ENCODE data around the gene PCBP4.
A peak's percentile ranks its signal among the peaks of the same experiment; 100 is the strongest.

PCBP4 gene

DNA sequence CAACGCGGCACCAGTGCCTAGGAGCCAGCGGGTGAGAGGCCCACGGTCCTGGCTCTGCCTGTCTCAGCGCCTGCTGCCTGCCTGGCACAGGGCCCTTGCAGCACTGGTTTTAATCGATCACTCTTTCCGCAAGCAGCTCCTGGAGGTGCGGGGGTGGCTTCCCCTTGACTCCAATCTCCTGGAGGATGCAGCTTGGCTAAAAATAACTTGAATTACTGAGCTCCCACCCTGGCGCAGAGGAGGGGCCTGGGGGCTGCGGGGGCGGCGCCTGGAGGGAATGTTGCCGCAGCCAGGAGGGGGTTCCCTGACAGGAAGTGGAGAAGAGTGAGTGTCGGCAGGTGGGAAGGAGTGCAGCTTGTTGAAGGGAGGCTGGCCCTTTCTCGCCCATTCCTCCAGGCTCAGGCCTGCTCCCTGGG is 38.3 kb upstream of the PCBP4 start:
- Histone ChIP-seq H3K27me3 (ENCODE audit: control insufficient read depth, insufficient read depth, low read length, poor library complexity, severe bottlenecking) (no peaks in the 10 kb centered on the region), H3K9me3 (ENCODE audit: control insufficient read depth, low read length) (no peaks in the 10 kb centered on the region), H3K27ac (ENCODE audit: insufficient read depth, low read depth, low read length, poor library complexity, severe bottlenecking) (no peak overlapping the region), H3K4me1 (ENCODE audit: control insufficient read depth, insufficient read depth, low read length) (peaks cover 50% of the 10 kb centered on the region), H3K36me3 (ENCODE audit: control insufficient read depth, insufficient read depth, low read length) (no peaks in the 10 kb centered on the region), H3K4me3 (ENCODE audit: insufficient read depth, low read depth, low read length) (no peak overlapping the region)
- WGBS, 2 experiments = 14 to 18% methylated on average over 15 of the region's 15 CpGs

DNA sequence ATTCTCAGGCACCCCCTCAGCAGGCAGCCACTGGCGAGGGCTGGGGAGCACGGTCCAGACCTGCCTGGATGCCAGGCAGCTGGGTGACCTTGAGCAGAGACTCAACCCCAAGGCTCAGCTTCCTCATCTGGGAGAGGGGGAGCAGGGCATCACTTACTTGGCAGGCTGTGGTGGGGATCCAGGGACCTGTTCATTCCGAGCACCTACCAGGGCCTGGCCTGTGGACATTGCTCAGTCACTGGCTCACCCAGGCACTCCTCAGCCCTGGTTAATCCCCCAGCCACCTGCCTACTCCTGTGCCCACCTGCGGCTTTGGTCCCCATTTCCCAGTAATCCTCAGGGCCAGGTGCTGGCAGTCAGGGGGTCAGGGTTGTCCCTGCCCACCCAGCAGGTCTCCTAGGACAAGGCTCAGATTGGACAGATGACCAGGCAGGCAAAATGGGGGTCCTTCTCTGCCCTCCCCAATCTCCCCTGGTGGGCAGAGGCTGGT is 37.7 kb upstream of the PCBP4 start:
- Histone ChIP-seq H3K36me3 (ENCODE audit: control insufficient read depth, insufficient read depth, low read length) (no peaks in the 10 kb centered on the region), H3K27me3 (ENCODE audit: control insufficient read depth, insufficient read depth, low read length, poor library complexity, severe bottlenecking) (no peaks in the 10 kb centered on the region), H3K4me3 (ENCODE audit: insufficient read depth, low read depth, low read length) (no peak overlapping the region), H3K4me1 (ENCODE audit: control insufficient read depth, insufficient read depth, low read length) (peaks cover 50% of the 10 kb centered on the region), H3K27ac (ENCODE audit: insufficient read depth, low read depth, low read length, poor library complexity, severe bottlenecking) (no peak overlapping the region), H3K9me3 (ENCODE audit: control insufficient read depth, low read length) (no peaks in the 10 kb centered on the region)
- WGBS, 2 experiments = 84 to 85% methylated on average over 4 of the region's 4 CpGs

DNA sequence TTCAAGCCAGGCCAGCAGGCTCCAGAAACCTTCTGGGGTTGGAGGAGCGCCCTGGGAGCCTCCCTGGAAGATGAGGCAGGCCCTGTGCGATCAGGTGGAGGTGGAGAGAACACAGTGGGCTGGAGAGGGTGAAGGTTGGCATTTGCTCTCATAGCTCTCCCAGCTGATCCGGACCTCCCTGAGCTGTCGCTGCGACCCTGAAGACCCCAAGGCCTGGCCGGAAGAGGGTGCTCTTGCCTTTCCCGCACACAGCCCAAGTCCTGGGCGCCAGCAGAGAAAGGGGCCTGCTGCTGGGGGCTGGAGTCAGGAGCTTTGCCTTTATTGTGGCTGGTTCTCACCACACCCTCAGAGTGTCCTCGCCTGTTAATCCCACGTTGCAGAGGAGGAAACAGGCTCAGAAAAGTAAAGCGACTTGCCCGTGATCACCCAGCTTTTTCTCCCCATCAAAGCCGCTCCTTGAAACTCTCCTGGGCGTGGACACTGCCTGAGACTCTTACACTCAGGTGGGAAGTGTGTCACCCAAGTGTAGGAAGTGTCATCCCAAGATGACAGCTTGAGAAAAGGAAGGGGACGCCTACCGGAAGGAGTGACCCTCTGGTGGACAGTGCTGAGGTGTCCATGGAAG is 37.0 kb upstream of the PCBP4 start:
- H3K4me3 ChIP-seq (ENCODE audit: insufficient read depth, low read depth, low read length) = peak overlapping the region; percentile 9
- 39 to 41% methylated on average over 16 of the region's 16 CpGs for WGBS, 2 experiments
- H3K4me1 ChIP-seq (ENCODE audit: control insufficient read depth, insufficient read depth, low read length) = peaks cover 50% of the 10 kb centered on the region

DNA sequence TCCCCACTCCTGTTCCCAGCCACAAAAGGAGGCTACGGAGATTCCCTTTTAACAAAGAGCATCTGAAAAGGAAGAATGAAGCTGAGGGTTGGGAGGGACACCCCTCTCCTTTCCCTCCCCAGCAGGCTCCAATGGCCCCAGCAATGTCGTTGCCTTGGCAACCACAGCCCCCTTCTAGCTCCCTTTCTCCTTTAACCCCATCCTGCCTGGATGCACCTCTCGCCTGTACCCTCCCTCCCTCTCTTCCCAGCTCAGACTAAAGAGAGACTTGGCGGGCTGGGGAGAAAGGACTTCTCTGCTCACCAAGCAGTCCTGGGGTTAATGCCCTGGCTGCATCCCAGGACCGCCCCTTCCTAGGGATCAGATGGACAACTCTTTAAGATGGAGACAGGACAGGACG is 35.5 kb upstream of the PCBP4 start:
- WGBS, 2 experiments = 8% methylated on average over 5 to 6 of the region's 6 CpGs
- Histone ChIP-seq H3K4me1 (ENCODE audit: control insufficient read depth, insufficient read depth, low read length) (peaks cover 50% of the 10 kb centered on the region), H3K27me3 (ENCODE audit: control insufficient read depth, insufficient read depth, low read length, poor library complexity, severe bottlenecking) (no peaks in the 10 kb centered on the region), H3K27ac (ENCODE audit: insufficient read depth, low read depth, low read length, poor library complexity, severe bottlenecking) (peak overlapping the region; percentile 67), H3K36me3 (ENCODE audit: control insufficient read depth, insufficient read depth, low read length) (no peaks in the 10 kb centered on the region), H3K9me3 (ENCODE audit: control insufficient read depth, low read length) (no peaks in the 10 kb centered on the region), H3K4me3 (ENCODE audit: insufficient read depth, low read depth, low read length) (peak overlapping the region; percentile 24)

More for the DNA sequence above, 37.0 kb upstream of the PCBP4 start:
- no peaks in the 10 kb centered on the region for H3K9me3 ChIP-seq (ENCODE audit: control insufficient read depth, low read length)
- no peaks in the 10 kb centered on the region for H3K27me3 ChIP-seq (ENCODE audit: control insufficient read depth, insufficient read depth, low read length, poor library complexity, severe bottlenecking)
- no peaks in the 10 kb centered on the region for H3K36me3 ChIP-seq (ENCODE audit: control insufficient read depth, insufficient read depth, low read length)
- H3K27ac ChIP-seq (ENCODE audit: insufficient read depth, low read depth, low read length, poor library complexity, severe bottlenecking) = peak overlapping the region; percentile 26

DNA sequence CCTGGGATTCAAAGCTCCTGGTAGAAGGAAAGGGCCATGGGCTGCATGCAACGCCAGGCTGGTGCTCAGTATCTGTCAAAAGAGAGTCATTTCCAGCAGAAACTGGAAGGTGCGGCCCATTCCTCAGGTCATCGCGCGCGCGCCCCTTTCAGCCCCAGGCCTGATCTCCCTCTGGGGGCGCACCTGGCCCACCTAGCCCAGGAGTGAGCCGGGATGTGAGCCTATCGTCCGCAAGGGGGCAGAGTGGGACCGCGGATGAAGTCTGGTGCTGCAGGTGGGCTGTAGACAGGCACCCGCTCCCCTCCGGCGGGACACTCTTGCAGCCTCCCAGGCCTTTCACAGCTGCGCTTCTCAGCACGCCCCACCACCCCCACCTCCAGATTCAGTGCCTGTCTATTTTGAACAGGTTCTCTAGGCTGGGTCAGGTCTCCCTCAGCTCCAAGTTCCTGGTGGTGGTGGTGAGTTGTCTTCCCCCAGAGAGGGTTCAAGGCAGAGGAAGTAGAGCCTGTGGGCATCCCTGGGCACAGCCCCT is 34.3 kb upstream of the PCBP4 start:
- Histone ChIP-seq H3K4me1 (ENCODE audit: control insufficient read depth, insufficient read depth, low read length) (peaks cover 48% of the 10 kb centered on the region), H3K4me3 (ENCODE audit: insufficient read depth, low read depth, low read length) (no peak overlapping the region), H3K27ac (ENCODE audit: insufficient read depth, low read depth, low read length, poor library complexity, severe bottlenecking) (no peak overlapping the region), H3K27me3 (ENCODE audit: control insufficient read depth, insufficient read depth, low read length, poor library complexity, severe bottlenecking) (no peaks in the 10 kb centered on the region), H3K9me3 (ENCODE audit: control insufficient read depth, low read length) (no peaks in the 10 kb centered on the region), H3K36me3 (ENCODE audit: control insufficient read depth, insufficient read depth, low read length) (no peaks in the 10 kb centered on the region)
- WGBS, 2 experiments = 3 to 5% methylated on average over 18 of the region's 18 CpGs

DNA sequence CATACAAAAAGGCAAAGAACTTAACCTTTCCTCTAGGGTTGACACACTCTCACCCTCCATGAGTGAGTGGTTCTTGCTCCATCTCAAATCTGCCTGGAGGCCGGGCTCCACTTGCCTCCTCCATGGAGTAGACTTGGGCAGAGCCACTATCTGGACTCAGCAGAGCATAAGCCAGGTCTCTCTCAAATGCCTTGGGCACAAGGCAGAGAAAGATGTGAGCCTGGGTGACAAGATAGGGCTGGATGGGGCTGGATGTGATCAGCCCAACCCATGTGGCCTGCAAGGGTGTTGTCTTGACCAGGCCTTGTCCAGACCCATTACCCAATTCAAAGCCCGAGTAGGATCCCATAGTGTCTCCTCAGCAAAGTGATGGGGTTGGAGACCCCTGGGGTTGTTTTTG is 32.6 kb upstream of the PCBP4 start:
- peaks cover 34% of the 10 kb centered on the region for H3K4me1 ChIP-seq (ENCODE audit: control insufficient read depth, insufficient read depth, low read length)
- no peak overlapping the region for H3K27ac ChIP-seq (ENCODE audit: insufficient read depth, low read depth, low read length, poor library complexity, severe bottlenecking)
- 87 to 90% methylated on average over 2 of the region's 2 CpGs for WGBS, 2 experiments
- H3K4me3 ChIP-seq (ENCODE audit: insufficient read depth, low read depth, low read length) = no peak overlapping the region
- no peaks in the 10 kb centered on the region for H3K9me3 ChIP-seq (ENCODE audit: control insufficient read depth, low read length)
- H3K27me3 ChIP-seq (ENCODE audit: control insufficient read depth, insufficient read depth, low read length, poor library complexity, severe bottlenecking) = no peaks in the 10 kb centered on the region
- peaks cover under 1% of the 10 kb centered on the region for H3K36me3 ChIP-seq (ENCODE audit: control insufficient read depth, insufficient read depth, low read length)

DNA sequence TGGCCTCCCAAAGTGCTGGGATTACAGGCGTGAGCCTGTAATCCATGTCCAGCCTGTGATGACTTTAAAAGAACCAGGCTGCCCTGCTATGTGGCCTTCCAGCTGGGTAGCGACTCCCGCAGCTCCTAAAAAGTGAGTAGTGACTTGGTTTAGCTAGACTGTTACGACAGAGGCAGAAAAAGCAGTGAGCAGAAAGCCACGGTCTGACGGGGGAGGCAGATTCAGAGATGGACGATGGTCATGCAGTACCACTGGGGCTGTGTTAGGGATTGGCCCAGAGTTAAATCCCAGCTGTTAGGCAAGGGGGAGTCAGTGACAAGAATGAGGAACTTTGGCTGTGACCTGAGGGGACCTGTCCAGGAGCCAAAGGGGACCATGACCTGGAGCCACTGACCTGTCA is 31.5 kb upstream of the PCBP4 start:
- 87 to 90% methylated on average over 7 of the region's 7 CpGs for WGBS, 2 experiments
- H3K36me3 ChIP-seq (ENCODE audit: control insufficient read depth, insufficient read depth, low read length) = peaks cover 10% of the 10 kb centered on the region
- peaks cover 30% of the 10 kb centered on the region for H3K4me1 ChIP-seq (ENCODE audit: control insufficient read depth, insufficient read depth, low read length)

DNA sequence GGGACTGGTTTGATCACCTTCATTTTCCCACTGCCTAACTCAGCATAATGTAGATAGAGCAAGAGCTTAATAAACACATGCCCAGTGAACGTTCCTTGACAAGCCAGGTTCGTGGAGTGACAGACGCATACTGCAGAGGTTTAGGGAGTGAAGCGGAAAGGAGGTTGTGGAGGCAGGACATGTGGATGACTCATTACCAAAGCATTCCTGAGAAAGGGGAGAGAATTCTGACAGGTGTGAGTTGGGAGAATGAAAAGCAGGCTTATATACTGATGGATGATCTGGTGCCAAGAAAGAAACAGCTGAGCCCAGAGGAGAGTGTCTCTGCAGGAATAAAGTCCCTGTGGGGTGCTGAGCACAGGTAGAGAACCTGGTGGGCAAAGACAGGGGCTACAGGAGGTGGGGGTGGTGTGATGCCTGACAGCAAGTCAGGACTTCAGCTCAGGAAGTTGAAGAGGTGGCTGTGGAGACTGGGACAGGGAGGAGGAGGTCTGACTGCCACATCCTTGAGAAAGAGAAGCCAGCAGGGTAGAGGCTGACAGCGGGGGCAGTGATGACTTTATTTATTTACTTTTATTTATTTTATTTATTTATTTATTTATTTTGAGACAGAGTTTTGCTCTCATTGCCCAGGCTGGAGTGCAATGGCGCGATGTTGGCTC is 30.8 kb upstream of the PCBP4 start:
- Histone ChIP-seq H3K4me3 (ENCODE audit: insufficient read depth, low read depth, low read length) (no peak overlapping the region), H3K36me3 (ENCODE audit: control insufficient read depth, insufficient read depth, low read length) (peaks cover 15% of the 10 kb centered on the region), H3K9me3 (ENCODE audit: control insufficient read depth, low read length) (no peaks in the 10 kb centered on the region), H3K4me1 (ENCODE audit: control insufficient read depth, insufficient read depth, low read length) (peaks cover 23% of the 10 kb centered on the region), H3K27me3 (ENCODE audit: control insufficient read depth, insufficient read depth, low read length, poor library complexity, severe bottlenecking) (no peaks in the 10 kb centered on the region), H3K27ac (ENCODE audit: insufficient read depth, low read depth, low read length, poor library complexity, severe bottlenecking) (no peak overlapping the region)
- WGBS, 2 experiments = 56 to 57% methylated on average over 6 of the region's 7 CpGs

More for the DNA sequence above, 31.5 kb upstream of the PCBP4 start:
- Histone ChIP-seq H3K27ac (ENCODE audit: insufficient read depth, low read depth, low read length, poor library complexity, severe bottlenecking) (no peak overlapping the region), H3K9me3 (ENCODE audit: control insufficient read depth, low read length) (no peaks in the 10 kb centered on the region), H3K4me3 (ENCODE audit: insufficient read depth, low read depth, low read length) (no peak overlapping the region), H3K27me3 (ENCODE audit: control insufficient read depth, insufficient read depth, low read length, poor library complexity, severe bottlenecking) (no peaks in the 10 kb centered on the region)

DNA sequence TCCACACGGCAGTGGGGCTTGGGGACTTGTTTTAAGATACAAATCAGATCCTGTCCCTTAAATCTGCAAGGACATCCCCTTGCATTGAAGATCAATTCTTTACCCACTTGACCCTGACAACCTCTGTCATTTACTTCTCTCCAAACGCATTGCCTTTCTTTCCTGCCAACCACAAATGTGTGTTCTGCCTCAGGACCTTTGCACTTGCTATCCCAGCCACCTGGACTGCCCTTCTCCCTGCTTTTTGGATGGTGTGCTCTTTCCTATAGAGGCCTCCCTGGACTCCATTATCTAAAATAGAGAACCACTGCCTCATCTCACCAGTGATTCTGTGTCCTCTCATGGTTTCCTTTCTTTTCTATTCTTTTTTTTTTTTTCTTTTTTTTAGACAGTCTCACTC is 29.9 kb upstream of the PCBP4 start:
- no peaks in the 10 kb centered on the region for H3K9me3 ChIP-seq (ENCODE audit: control insufficient read depth, low read length)
- no peak overlapping the region for H3K27ac ChIP-seq (ENCODE audit: insufficient read depth, low read depth, low read length, poor library complexity, severe bottlenecking)
- WGBS, 2 experiments = 85 to 89% methylated on average over 2 of the region's 2 CpGs
- H3K4me1 ChIP-seq (ENCODE audit: control insufficient read depth, insufficient read depth, low read length) = peaks cover 14% of the 10 kb centered on the region
- no peaks in the 10 kb centered on the region for H3K27me3 ChIP-seq (ENCODE audit: control insufficient read depth, insufficient read depth, low read length, poor library complexity, severe bottlenecking)
- peaks cover 22% of the 10 kb centered on the region for H3K36me3 ChIP-seq (ENCODE audit: control insufficient read depth, insufficient read depth, low read length)
- no peak overlapping the region for H3K4me3 ChIP-seq (ENCODE audit: insufficient read depth, low read depth, low read length)

DNA sequence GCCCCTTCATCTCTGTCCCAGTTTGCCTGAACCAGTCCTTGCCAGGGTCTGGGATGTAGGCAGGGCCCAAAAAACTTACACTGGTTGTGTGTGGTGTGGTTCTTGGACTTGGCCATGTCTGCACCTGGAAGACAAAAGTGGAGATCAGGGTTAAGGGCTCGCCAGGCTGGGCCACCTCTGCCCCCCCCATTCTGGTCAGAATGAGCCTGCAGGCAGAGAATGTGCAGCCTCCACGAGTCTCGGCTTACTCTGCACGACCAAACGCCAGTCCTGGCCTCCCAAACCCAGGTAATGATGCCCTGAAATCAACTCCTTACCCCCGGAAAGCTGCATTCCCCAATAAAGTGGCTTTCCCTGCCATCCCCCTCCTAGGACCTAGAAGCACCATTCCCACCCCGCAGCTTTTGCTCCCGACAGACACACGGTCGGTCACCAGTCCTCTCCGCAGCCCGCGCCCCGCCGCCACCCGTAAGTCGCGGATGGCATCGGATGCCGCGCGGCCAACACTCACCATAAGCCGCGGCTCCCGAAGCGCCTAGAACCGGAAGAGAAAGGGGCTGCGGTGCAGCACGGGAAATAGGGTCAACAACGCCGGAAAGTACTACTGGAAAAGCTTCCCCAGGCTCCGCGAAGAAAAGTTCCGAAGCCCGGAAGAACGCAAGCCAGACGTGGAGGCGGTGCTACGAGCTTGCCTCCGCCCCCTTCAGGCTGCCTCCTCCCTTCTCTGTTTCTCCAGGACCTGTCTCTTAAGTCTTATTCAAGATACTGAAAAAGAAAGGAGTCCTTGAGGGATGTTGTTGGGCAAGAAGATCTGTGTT is 28.3 kb upstream of the PCBP4 start, which contains the start of gene RPL29:
RPL29 (minus strand) TSS at position 550 of the 818 bp plus-strand sequence; CDS start at position 116, 434 bp downstream.
- Histone ChIP-seq H3K9me3 (ENCODE audit: control insufficient read depth, low read length) (no peaks in the 10 kb centered on the region), H3K4me3 (ENCODE audit: insufficient read depth, low read depth, low read length) (peak within 1 kb of the TSS; percentile 100), H3K4me1 (ENCODE audit: control insufficient read depth, insufficient read depth, low read length) (peaks cover 8% of the 10 kb centered on the region), H3K27me3 (ENCODE audit: control insufficient read depth, insufficient read depth, low read length, poor library complexity, severe bottlenecking) (no peaks in the 10 kb centered on the region), H3K27ac (ENCODE audit: insufficient read depth, low read depth, low read length, poor library complexity, severe bottlenecking) (peak within 1 kb of the TSS; percentile 98), H3K36me3 (ENCODE audit: control insufficient read depth, insufficient read depth, low read length) (peaks cover 26% of the 10 kb centered on the region)
- 0 to 1% methylated on average over 40 of the region's 40 CpGs for WGBS, 2 experiments

Data from ectodermal cell (in vitro differentiated cells).